ENCODE data around the gene ARHGEF10L. TPM values are rescaled to one million over a fixed set of nuclear protein-coding genes. Genes with fewer than 3 reads are reported as not detected.

The ARHGEF10L gene
- total RNA-seq, 1 experiment from 2014 or later = 11.2 TPM

DNA sequence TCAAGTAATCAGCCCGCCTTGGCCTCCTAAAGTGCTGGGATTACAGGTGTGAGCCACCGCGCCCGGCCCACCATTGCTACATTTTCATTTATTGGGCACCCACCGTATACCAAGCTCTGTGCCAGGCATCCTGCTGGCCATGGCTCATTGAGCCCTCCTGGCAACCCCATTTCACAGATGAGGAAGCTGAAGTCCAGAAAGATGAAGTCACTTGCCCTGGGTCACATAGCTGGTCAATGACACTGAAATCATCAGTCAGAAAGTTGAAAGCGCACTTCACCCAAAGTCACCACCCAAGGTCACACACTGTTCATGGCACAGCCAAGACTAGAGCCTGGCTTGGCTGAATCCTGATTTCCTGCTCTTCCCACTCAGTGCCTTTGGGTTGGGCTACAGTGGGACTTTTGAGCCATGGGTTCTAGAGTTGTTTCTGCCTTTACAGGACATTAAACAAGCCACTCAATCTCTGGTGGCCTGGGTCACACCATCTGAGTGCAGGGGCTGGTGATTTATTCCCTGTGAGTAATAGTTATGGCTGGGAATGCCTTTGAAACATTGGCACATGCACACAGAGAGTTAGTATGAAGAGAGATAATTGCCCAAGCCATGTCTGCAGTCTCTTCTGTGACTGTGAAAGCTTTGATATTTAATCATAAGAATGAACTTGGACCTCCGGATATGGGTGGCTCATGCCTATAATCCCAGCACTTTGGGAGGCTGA, 16.0 kb upstream of the ARHGEF10L start:
- ATAC-seq = no peak
- Histone ChIP-seq H4K20me1 (ENCODE audit: low read length) (no peaks in the 10 kb centered on the region), H3K36me3 (ENCODE audit: low read depth, low read length) (no peaks in the 10 kb centered on the region), H3K27me3 (ENCODE audit: low read length) (no peaks in the 10 kb centered on the region), H3K79me2 (ENCODE audit: low read length) (no peaks in the 10 kb centered on the region), H2AFZ (ENCODE audit: low read length) (no peak overlapping the region), H3K27ac (ENCODE audit: low read length) (no peak overlapping the region), H3K4me2 (ENCODE audit: low read length) (no peak overlapping the region), H3K4me3 (ENCODE audit: low read length) (no peak overlapping the region), H3K4me1 (ENCODE audit: insufficient read depth, low read length) (peaks cover 15% of the 10 kb centered on the region), H3F3A (ENCODE audit: low read length, unreplicated experiment) (no peaks in the 10 kb centered on the region), H3K9me3 (ENCODE audit: low read length) (no peaks in the 10 kb centered on the region), H3K9me2 (replicated peaks; ENCODE audit: low read length) (no peaks in the 10 kb centered on the region), H3K9ac (ENCODE audit: low read length) (no peak overlapping the region)
- no TSS peak for BruUV-seq (replicated peaks)
- CTCF ChIA-PET = interaction anchor here (0.6 kb wide), 1 partner anchor 8 kb away, joined by 3 read pairs; no protein-coding TSS in a partner anchor
- no peak for DNase-seq
- POLR2A ChIA-PET (ENCODE audit: unreplicated experiment) = no interaction called here
- TF ChIP-seq CTCF (conservative IDR thresholded peaks at IDR 0.05; ENCODE audit: low read depth, low read length) = no peak
- no peak for TF ChIP-seq EZH2phosphoT487 (IDR thresholded peaks at IDR 0.05; ENCODE audit: borderline replicate concordance, low read length)
- TF ChIP-seq EZH2 (IDR thresholded peaks at IDR 0.05; ENCODE audit: low read length, unreplicated experiment) = no peak
- intact Hi-C loops (cut with micrococcal nuclease) = no loop called here

DNA sequence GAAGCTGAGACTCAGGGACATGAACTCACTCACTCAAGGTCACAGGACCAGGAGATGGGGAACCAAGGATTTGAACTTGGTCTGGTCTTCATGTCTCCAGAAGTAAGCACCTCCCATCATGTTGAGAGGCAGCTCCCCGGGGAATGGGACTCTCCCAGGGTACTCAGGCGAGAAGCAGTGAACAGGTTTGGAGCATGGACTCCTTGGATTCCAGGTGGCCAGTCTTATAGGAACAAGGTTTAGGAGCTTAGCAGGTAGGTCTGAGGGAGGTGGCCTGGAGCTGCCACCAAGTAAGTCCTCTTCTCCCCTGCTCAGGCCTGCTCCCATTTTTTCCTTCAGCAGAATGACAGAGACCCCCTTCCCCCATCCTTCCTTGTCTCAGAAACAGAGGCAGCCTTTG, 14.9 kb upstream of the ARHGEF10L start:
- H3K4me2 ChIP-seq (ENCODE audit: low read length) = no peak overlapping the region
- no peak overlapping the region for H2AFZ ChIP-seq (ENCODE audit: low read length)
- TF ChIP-seq EZH2phosphoT487 (IDR thresholded peaks at IDR 0.05; ENCODE audit: borderline replicate concordance, low read length) = no peak
- no peak for TF ChIP-seq CTCF (conservative IDR thresholded peaks at IDR 0.05; ENCODE audit: low read depth, low read length)
- no peak for TF ChIP-seq EZH2 (IDR thresholded peaks at IDR 0.05; ENCODE audit: low read length, unreplicated experiment)
- ATAC-seq = no peak
- intact Hi-C loops (cut with micrococcal nuclease) = no loop called here
- H3K9ac ChIP-seq (ENCODE audit: low read length) = no peak overlapping the region
- H3K9me2 ChIP-seq (replicated peaks; ENCODE audit: low read length) = no peaks in the 10 kb centered on the region
- CTCF ChIA-PET = no interaction called here
- H3K79me2 ChIP-seq (ENCODE audit: low read length) = no peaks in the 10 kb centered on the region
- POLR2A ChIA-PET (ENCODE audit: unreplicated experiment) = no interaction called here
- peaks cover 11% of the 10 kb centered on the region for H3K4me1 ChIP-seq (ENCODE audit: insufficient read depth, low read length)
- no peaks in the 10 kb centered on the region for H3K9me3 ChIP-seq (ENCODE audit: low read length)
- no peaks in the 10 kb centered on the region for H4K20me1 ChIP-seq (ENCODE audit: low read length)
- no peaks in the 10 kb centered on the region for H3K36me3 ChIP-seq (ENCODE audit: low read depth, low read length)
- DNase-seq = no peak
- BruUV-seq (replicated peaks) = no TSS peak
- no peaks in the 10 kb centered on the region for H3F3A ChIP-seq (ENCODE audit: low read length, unreplicated experiment)
- H3K4me3 ChIP-seq (ENCODE audit: low read length) = no peak overlapping the region
- H3K27ac ChIP-seq (ENCODE audit: low read length) = no peak overlapping the region
- no peaks in the 10 kb centered on the region for H3K27me3 ChIP-seq (ENCODE audit: low read length)

- Histone ChIP-seq H3K27me3 (ENCODE audit: low read length) (no peaks in the 10 kb centered on the region), H3K9me2 (replicated peaks; ENCODE audit: low read length) (no peaks in the 10 kb centered on the region), H3K4me1 (ENCODE audit: insufficient read depth, low read length) (peaks cover under 1% of the 10 kb centered on the region; the same call in 1 of the 2 replicates), H4K20me1 (ENCODE audit: low read length) (no peaks in the 10 kb centered on the region), H3K4me2 (ENCODE audit: low read length) (no peak overlapping the region), H3F3A (ENCODE audit: low read length, unreplicated experiment) (no peaks in the 10 kb centered on the region), H3K79me2 (ENCODE audit: low read length) (no peaks in the 10 kb centered on the region), H3K9ac (ENCODE audit: low read length) (no peak overlapping the region), H2AFZ (ENCODE audit: low read length) (no peak overlapping the region), H3K9me3 (ENCODE audit: low read length) (no peaks in the 10 kb centered on the region), H3K36me3 (ENCODE audit: low read depth, low read length) (no peaks in the 10 kb centered on the region), H3K27ac (ENCODE audit: low read length) (no peak overlapping the region), H3K4me3 (ENCODE audit: low read length) (no peak overlapping the region)
- intact Hi-C loops (cut with micrococcal nuclease) = no loop called here
- ChIA-PET CTCF (no interaction called here), POLR2A (ENCODE audit: unreplicated experiment) (no interaction called here)
- TF ChIP-seq EZH2phosphoT487 (IDR thresholded peaks at IDR 0.05; ENCODE audit: borderline replicate concordance, low read length) = no peak
- TF ChIP-seq EZH2 (IDR thresholded peaks at IDR 0.05; ENCODE audit: low read length, unreplicated experiment) = no peak
- TF ChIP-seq CTCF (conservative IDR thresholded peaks at IDR 0.05; ENCODE audit: low read depth, low read length) = no peak
- no TSS peak for BruUV-seq (replicated peaks)
- ATAC-seq = no peak
- DNase-seq = no peak
Measured at GRCh38 chr1:17525996-17526686, 13.4 kb upstream of the ARHGEF10L start.

All from PC-3 (cell line).